SK-N-MC (cell line): ENCODE measurements around the gene TOP3B.

Source experiments
- DNase-seq: peaks from one replicate; pipeline ENCODE4 v3.0.0-alpha.2; 2011; ENCODE audit warnings: low read depth, low spot score
- H3K27ac ChIP-seq: fragments of 200-600 bp; sonication (generic); 2 replicates; pipeline ENCODE4 v1.5.1; 2016; ENCODE audit warnings: mixed run types
- H3K36me3 ChIP-seq: fragments of 200-600 bp; sonication (generic); 2 replicates; pipeline ENCODE4 v1.6.1; 2017; ENCODE audit warnings: antibody characterized with exemption, low read length, mixed read lengths; ENCODE audit not compliant: insufficient read depth
- H3K4me3 ChIP-seq: fragments of 200-600 bp; sonication (generic); 2 replicates; pipeline ENCODE4 v1.5.1; 2016
- H3K9ac ChIP-seq: fragments of 200-600 bp; sonication (generic); 2 replicates; pipeline ENCODE4 v1.8.0; 2017; ENCODE audit warnings: mixed run types, mixed read lengths; ENCODE audit not compliant: insufficient read length
- H3K9me3 ChIP-seq: fragments of 200-600 bp; sonication (generic); 2 replicates; pipeline ENCODE4 v1.6.1; 2017; ENCODE audit warnings: low read depth, mild to moderate bottlenecking, antibody characterized with exemption, low read length, moderate library complexity, mixed read lengths
- EZH2 ChIP-seq: fragments of 200-600 bp; sonication (generic); IDR thresholded peaks from one replicate; pipeline ENCODE4 v1.6.1; 2017; ENCODE audit warnings: antibody characterized with exemption
- FOXP2 ChIP-seq: optimal IDR thresholded peaks from 2 replicates; pipeline ENCODE3; 2011; ENCODE audit warnings: mild to moderate bottlenecking, moderate library complexity; ENCODE audit not compliant: insufficient read depth; ENCODE audit errors: extremely low read length, control extremely low read depth
- POLR2AphosphoS5 ChIP-seq: IDR thresholded peaks from 2 replicates; pipeline ENCODE4 v1.6.1; 2012; ENCODE audit warnings: mild to moderate bottlenecking, low read depth, low read length, borderline replicate concordance

Gene TOP3B

DNA sequence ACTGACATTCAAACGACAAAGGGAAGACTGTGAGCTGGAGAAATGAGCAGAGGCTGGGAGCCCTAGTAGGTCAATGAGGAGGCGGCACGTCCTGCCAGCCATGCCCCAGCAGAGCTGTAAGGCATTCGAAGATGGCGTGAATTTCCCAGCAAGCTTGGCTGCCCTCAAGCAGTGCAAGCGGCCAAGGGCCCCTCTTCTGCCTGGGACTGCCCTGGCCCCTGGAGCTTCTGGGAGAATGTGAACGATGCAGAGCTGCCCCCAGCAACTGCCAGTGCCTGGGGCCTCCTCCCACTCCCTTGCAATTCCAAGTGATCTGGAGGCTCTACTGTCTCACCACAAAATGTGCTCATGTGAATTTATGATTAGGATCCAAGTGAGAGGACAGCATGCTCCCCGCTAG lies 34.2 kb downstream of the TOP3B start:
- no peak for DNase-seq
- TF ChIP-seq FOXP2: no peak
- no peak for TF ChIP-seq EZH2
- no peak for TF ChIP-seq POLR2AphosphoS5
- H3K4me3 ChIP-seq: no peak overlapping the region
- H3K27ac ChIP-seq: no peak overlapping the region
- no peak overlapping the region for H3K9ac ChIP-seq
- H3K36me3 ChIP-seq: no peaks in the 10 kb centered on the region
- no peaks in the 10 kb centered on the region for H3K9me3 ChIP-seq

GRCh38 chr22:21947040-21948014 lies 35.3 kb downstream of the TOP3B start:
- no peak overlapping the region for H3K4me3 ChIP-seq
- no peaks in the 10 kb centered on the region for H3K36me3 ChIP-seq
- no peak for DNase-seq
- H3K9ac ChIP-seq: no peak overlapping the region
- H3K9me3 ChIP-seq: no peaks in the 10 kb centered on the region
- TF ChIP-seq POLR2AphosphoS5 (no peak), FOXP2 (no peak), EZH2 (no peak)
- H3K27ac ChIP-seq: no peak overlapping the region

GRCh38 chr22:21946262-21946925 lies 36.2 kb downstream of the TOP3B start:
- no peak for TF ChIP-seq POLR2AphosphoS5
- no peak for TF ChIP-seq FOXP2
- no peak for TF ChIP-seq EZH2
- H3K36me3 ChIP-seq: no peaks in the 10 kb centered on the region

DNA sequence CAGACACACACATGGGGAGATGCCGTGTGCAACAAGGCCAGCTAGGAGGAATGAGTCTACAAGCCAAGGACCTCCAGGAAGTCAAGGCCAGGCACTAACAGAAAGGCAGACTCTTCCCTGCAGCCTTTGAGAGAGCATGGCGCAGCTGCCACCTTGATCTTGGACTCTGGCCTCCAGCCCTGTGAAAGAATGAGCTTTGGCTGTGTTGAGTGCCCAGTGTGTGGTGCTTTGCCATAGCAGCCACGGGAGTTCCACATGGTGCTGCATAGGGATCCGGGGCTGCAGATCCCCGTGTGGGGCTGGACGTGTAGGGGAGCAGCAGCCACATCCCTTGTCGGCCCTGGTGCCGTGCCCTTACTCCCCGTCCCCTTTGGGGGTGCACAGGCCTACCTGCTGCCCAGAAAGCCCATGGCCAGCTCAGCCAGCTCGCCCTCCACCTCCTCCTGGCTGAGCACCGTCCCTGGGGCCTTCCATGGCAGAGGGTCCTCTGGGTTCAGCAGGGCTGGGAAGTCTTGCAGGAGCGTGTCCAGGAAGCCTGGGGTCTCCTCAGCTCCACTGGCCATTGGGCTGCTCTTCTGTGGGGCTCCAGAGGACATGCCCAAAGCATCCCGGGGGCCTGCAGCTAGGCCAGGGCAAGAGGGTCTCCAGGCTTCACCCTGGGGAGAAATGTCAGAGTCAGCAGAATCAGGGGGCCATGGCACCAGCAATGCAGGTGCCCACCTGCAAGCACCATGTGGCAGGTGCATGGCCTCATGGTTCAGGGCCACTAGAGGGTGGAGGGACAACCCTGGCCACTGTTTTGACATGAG lies 36.9 kb downstream of the TOP3B start:
- TF ChIP-seq POLR2AphosphoS5 (no peak), EZH2 (no peak), FOXP2 (no peak)
- DNase-seq: no peak
- Histone ChIP-seq H3K9ac (no peak overlapping the region), H3K27ac (no peak overlapping the region), H3K4me3 (no peak overlapping the region), H3K36me3 (no peaks in the 10 kb centered on the region), H3K9me3 (no peaks in the 10 kb centered on the region)

More at GRCh38 chr22:21946262-21946925, 36.2 kb downstream of the TOP3B start:
- DNase-seq: no peak
- Histone ChIP-seq H3K4me3 (no peak overlapping the region), H3K9me3 (no peaks in the 10 kb centered on the region), H3K27ac (no peak overlapping the region), H3K9ac (no peak overlapping the region)

- no peak overlapping the region for H3K27ac ChIP-seq
- H3K9ac ChIP-seq: no peak overlapping the region
- H3K36me3 ChIP-seq: no peaks in the 10 kb centered on the region
Observed at GRCh38 chr22:21944871-21945270, 37.7 kb downstream of the TOP3B start.

GRCh38 chr22:21943571-21944448 lies 38.8 kb downstream of the TOP3B start:
- Histone ChIP-seq H3K27ac (no peak overlapping the region), H3K4me3 (no peak overlapping the region), H3K9ac (no peak overlapping the region), H3K9me3 (no peaks in the 10 kb centered on the region), H3K36me3 (no peaks in the 10 kb centered on the region)
- DNase-seq: no peak
- TF ChIP-seq EZH2: no peak
- no peak for TF ChIP-seq FOXP2
- no peak for TF ChIP-seq POLR2AphosphoS5

More at GRCh38 chr22:21944871-21945270, 37.7 kb downstream of the TOP3B start:
- no peak for DNase-seq
- Histone ChIP-seq H3K9me3 (no peaks in the 10 kb centered on the region), H3K4me3 (no peak overlapping the region)
- TF ChIP-seq POLR2AphosphoS5 (no peak), EZH2 (no peak), FOXP2 (no peak)

DNA sequence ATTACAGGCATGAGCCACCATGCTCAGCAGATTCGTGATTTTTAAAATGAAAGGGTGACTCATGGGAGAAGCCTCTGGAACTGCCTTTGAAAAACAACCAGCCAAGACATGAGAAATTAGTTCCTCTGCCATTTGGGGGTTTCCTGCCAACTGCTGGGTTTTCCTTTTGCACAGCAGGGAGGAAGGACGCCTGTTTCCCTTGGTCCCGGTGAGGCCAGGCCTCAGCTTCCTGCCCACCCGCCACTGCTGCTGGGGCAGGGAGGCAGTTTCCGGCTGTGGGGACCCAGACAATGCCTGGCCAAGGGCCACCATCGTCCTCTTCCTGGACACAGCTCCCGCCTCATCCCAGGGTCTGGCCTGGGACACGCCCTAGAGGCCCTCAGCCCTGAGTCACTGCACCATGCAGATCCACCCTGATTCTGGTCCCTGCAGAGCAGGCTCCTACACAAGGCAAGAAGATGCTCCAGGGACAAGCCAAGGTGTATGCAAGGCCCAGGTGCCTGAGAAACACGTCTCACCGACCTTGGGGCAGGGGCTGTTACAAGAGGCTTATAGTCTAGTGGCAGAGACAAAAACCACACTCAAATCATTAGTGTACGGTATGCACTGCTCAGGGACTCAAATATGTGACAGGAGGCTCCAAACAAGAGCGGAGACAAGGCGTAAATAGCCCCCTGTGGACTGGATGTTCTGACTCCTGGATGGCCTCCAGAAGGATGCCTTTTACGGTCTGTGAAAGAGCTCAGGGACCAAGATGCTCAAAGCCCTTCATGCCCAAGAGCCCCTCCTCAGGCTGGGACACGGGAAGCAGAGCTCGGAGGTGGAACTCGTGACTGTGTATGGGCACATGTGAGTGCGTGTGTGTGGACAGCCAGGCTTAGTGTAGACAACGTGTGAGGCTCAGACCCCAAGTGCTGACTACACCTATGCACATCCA lies 39.9 kb downstream of the TOP3B start:
- TF ChIP-seq EZH2 (no peak), POLR2AphosphoS5 (no peak), FOXP2 (peak; percentile 9)
- Histone ChIP-seq H3K27ac (peak overlapping the region; percentile 71), H3K4me3 (no peak overlapping the region), H3K9ac (no peak overlapping the region), H3K9me3 (no peaks in the 10 kb centered on the region), H3K36me3 (no peaks in the 10 kb centered on the region)
- peak; percentile 67 for DNase-seq
